B cell (primary cell): ENCODE measurements around the gene TMEM168.

Source experiments
- EZH2 ChIP-seq: IDR thresholded peaks from 2 replicates; pipeline ENCODE4 v1.6.1; 2012; ENCODE audit warnings: borderline replicate concordance, low read depth, mild to moderate bottlenecking, moderate library complexity, low read length; ENCODE audit not compliant: insufficient read depth, poor library complexity, severe bottlenecking
- TF ChIP-seq, protein P1 (sequence below): fragments of 200-600 bp; IDR thresholded peaks from one replicate; pipeline ENCODE4 v1.8.0; 2022; ENCODE audit warnings: antibody characterized with exemption, mild to moderate bottlenecking

DNA sequence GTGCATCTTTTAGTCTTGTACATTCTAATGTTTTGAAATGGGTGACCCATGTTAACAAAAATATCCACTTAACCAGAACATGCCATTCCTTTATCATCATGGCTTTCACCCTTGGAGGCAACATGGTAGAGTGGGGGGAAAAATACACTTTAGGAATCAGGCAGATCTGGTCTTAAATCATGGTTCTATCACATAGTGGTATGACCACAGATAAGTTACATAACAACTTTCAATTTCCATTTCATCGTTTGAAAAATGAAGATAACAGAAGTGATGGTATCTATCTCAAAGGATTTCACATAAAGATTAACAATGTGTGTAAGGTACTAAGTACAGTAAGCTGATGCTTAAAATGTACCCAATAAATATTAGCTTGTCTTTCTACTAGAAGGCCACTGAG is 19.0 kb downstream of the TMEM168 start:
- TF ChIP-seq, protein P1, sequence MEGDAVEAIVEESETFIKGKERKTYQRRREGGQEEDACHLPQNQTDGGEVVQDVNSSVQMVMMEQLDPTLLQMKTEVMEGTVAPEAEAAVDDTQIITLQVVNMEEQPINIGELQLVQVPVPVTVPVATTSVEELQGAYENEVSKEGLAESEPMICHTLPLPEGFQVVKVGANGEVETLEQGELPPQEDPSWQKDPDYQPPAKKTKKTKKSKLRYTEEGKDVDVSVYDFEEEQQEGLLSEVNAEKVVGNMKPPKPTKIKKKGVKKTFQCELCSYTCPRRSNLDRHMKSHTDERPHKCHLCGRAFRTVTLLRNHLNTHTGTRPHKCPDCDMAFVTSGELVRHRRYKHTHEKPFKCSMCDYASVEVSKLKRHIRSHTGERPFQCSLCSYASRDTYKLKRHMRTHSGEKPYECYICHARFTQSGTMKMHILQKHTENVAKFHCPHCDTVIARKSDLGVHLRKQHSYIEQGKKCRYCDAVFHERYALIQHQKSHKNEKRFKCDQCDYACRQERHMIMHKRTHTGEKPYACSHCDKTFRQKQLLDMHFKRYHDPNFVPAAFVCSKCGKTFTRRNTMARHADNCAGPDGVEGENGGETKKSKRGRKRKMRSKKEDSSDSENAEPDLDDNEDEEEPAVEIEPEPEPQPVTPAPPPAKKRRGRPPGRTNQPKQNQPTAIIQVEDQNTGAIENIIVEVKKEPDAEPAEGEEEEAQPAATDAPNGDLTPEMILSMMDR = no peak
- TF ChIP-seq EZH2 = no peak
